ENCODE results near the gene SAA1. TPM values are rescaled to one million over a fixed set of nuclear protein-coding genes. Genes with fewer than 3 reads are reported as not detected.

SAA1 gene
- total and polyA plus RNA-seq, 9 of the 15 experiments (the other 6 are each of a cell fraction or from before 2014, with no cell fraction given): 6.3 TPM; not detected in 8

- TF ChIP-seq ATF3 (IDR thresholded peaks at IDR 0.05): no peak
- TF ChIP-seq ATF3 (CRISPR knock-in tag; conservative IDR thresholded peaks at IDR 0.05): no peak
- TF ChIP-seq RBM25 (IDR thresholded peaks at IDR 0.05; ENCODE audit: low read depth, low read length, severe bottlenecking): no peak
- TF ChIP-seq SMAD4 (CRISPR knock-in tag; conservative IDR thresholded peaks at IDR 0.05): no peak
- TF ChIP-seq HEY1 (CRISPR knock-in tag; IDR thresholded peaks at IDR 0.05; ENCODE audit: borderline replicate concordance): no peak
Observed at GRCh38 chr11:18221274-18221876, 44.7 kb upstream of the SAA1 start (continued).

- Histone ChIP-seq H3K4me2 (ENCODE audit: insufficient read depth, low read length) (no peak overlapping the region), H2AFZ (ENCODE audit: low read depth, low read length) (no peak overlapping the region), H3K27ac (ENCODE audit: extremely low read depth, low read depth, low read length) (no peak overlapping the region), H3K4me3 (no peak overlapping the region), H3K36me3 (ENCODE audit: control insufficient read depth, insufficient read depth, low read length) (no peaks in the 10 kb centered on the region), H3K9me1 (ENCODE audit: control insufficient read depth, insufficient read depth, low read length) (no peaks in the 10 kb centered on the region), H3K27me3 (ENCODE audit: control insufficient read depth in 2 of 2, insufficient read depth in 2 of 2, low read length in 2 of 2) (0 out of 5 replicates have a peak, but pooled peaks cover 0 to 6% of the 10 kb centered on the region in 2 experiments), H3K4me1 (replicated peaks in 1 of 2; ENCODE audit: control insufficient read depth in 2 of 2, insufficient read depth in 2 of 2, low read length in 2 of 2) (peaks cover 0 to 3% of the 10 kb centered on the region in 2 experiments; a peak in 1 of 5 replicates), H3K9me3 (replicated peaks; ENCODE audit: control insufficient read depth, insufficient read depth, low read depth, low read length) (no peaks in the 10 kb centered on the region), H3K9ac (ENCODE audit: insufficient read depth in 1 of 2, low read depth in 2 of 2, low read length in 2 of 2) (no peak overlapping the region), H3K79me2 (ENCODE audit: control insufficient read depth, insufficient read depth, low read length) (no peaks in the 10 kb centered on the region), H4K20me1 (replicated peaks; ENCODE audit: control insufficient read depth, insufficient read depth, low read length) (no peaks in the 10 kb centered on the region)
- POLR2A ChIA-PET: no interaction called here
- ATAC-seq (no peak), FAIRE-seq (peak; percentile 58), DNase-seq (ENCODE audit: extremely low read depth in 1 of 4, low spot score in 3 of 4) (no peak)
- TF ChIP-seq SPI1 (IDR thresholded peaks at IDR 0.05; ENCODE audit: borderline replicate concordance, low read depth, low read length) (peak; percentile 59; the same call in 1 of the 2 replicates), MBD1 (CRISPR knock-in tag; IDR thresholded peaks at IDR 0.05) (no peak), THRB (CRISPR knock-in tag; conservative IDR thresholded peaks at IDR 0.05) (0 out of 2 replicates have a peak, but pooled peaks have one; percentile 12)
- in situ Hi-C loops (cut with MboI): no loop called here
- no TSS peak for BruUV-seq (replicated peaks)
- intact Hi-C loops (cut with micrococcal nuclease): no loop called here
- WGBS (ENCODE audit: insufficient coverage, low coverage, missing lambda C conversion rate): 7% methylated on average over 3 of the region's 3 CpGs
- CTCF ChIA-PET (ENCODE audit: low intra/inter-chr PET ratio): no interaction called here
Observed at GRCh38 chr11:18222814-18223421, 43.1 kb upstream of the SAA1 start.

Measured in K562 (cell line).